PC-3 (cell line): Measurements from ENCODE around the gene CTXN2. TPM values are rescaled to one million over a fixed set of nuclear protein-coding genes. Genes with fewer than 3 reads are reported as not detected.

Experiments used
- ATAC-seq: fragments of 200-7000 bp; cut with Tn5 transposase; 2 replicates; pipeline ENCODE4 v1.9.1; 2020; ENCODE audit warnings: mild to moderate bottlenecking, moderate library complexity
- BruUV-seq: library from RNA; stranded (reverse); fragments of 400-500 nt; replicated peaks from 2 replicates; lab custom pipeline; 2021; lab: Mats Ljungman, UMichigan
- CTCF ChIA-PET: fragments of 300-600 bp; sonication (Branson Sonifier 250); formaldehyde crosslinking; loops from one replicate; lab custom pipeline; 2022; ENCODE audit warnings: antibody characterized with exemption; lab: Charles Lee
- POLR2A ChIA-PET: fragments of 300-600 bp; sonication (Branson Sonifier 250); formaldehyde crosslinking; loops from one replicate; lab custom pipeline; 2022; ENCODE audit warnings: antibody characterized with exemption; ENCODE audit not compliant: unreplicated experiment; lab: Charles Lee
- DNase-seq: peaks from one replicate; pipeline ENCODE4 v3.0.0-alpha.2; 2015
- H2AFZ ChIP-seq: fragments of 300-600 bp; sonication (generic); 2 replicates; pipeline ENCODE4 v1.6.0; 2016; ENCODE audit warnings: antibody characterized with exemption, low read length
- H3F3A ChIP-seq: fragments of 300-600 bp; sonication (generic); one replicate; pipeline ENCODE4 v1.6.0; 2017; ENCODE audit warnings: antibody characterized with exemption, low read length, control low read depth, mild to moderate bottlenecking; ENCODE audit not compliant: unreplicated experiment
- H3K27ac ChIP-seq: fragments of 300-600 bp; sonication (generic); 2 replicates; pipeline ENCODE4 v1.5.1; 2016; ENCODE audit warnings: mild to moderate bottlenecking, low read length
- H3K27me3 ChIP-seq: fragments of 300-600 bp; sonication (generic); 2 replicates; pipeline ENCODE4 v1.6.1; 2016; ENCODE audit warnings: low read length, mixed read lengths
- H3K36me3 ChIP-seq: fragments of 300-600 bp; sonication (generic); 2 replicates; pipeline ENCODE4 v1.6.1; 2016; ENCODE audit warnings: low read depth, mixed run types, low read length, mixed read lengths
- H3K4me1 ChIP-seq: fragments of 300-600 bp; sonication (generic); 2 replicates; pipeline ENCODE4 v1.5.1; 2016; ENCODE audit warnings: low read length; ENCODE audit not compliant: insufficient read depth
- H3K4me2 ChIP-seq: fragments of 300-600 bp; sonication (generic); 2 replicates; pipeline ENCODE4 v1.6.0; 2016; ENCODE audit warnings: low read length
- H3K4me3 ChIP-seq: fragments of 300-600 bp; sonication (generic); 2 replicates; pipeline ENCODE4 v1.5.1; 2016; ENCODE audit warnings: mild to moderate bottlenecking, low read length, mixed read lengths
- H3K79me2 ChIP-seq: fragments of 300-600 bp; sonication (generic); 2 replicates; pipeline ENCODE4 v1.6.1; 2017; ENCODE audit warnings: low read length, mixed read lengths
- H3K9ac ChIP-seq: fragments of 300-600 bp; sonication (generic); 2 replicates; pipeline ENCODE4 v1.6.0; 2016; ENCODE audit warnings: mild to moderate bottlenecking, low read length
- H3K9me2 ChIP-seq: fragments of 300-600 bp; sonication (generic); replicated peaks from 2 replicates; pipeline ENCODE4 v1.6.1; 2016; ENCODE audit warnings: mixed run types, low read length, mixed read lengths
- H3K9me3 ChIP-seq: fragments of 300-600 bp; sonication (generic); 2 replicates; pipeline ENCODE4 v1.6.1; 2016; ENCODE audit warnings: low read length, mixed read lengths
- H4K20me1 ChIP-seq: fragments of 300-600 bp; sonication (generic); 2 replicates; pipeline ENCODE4 v1.6.1; 2016; ENCODE audit warnings: low read length, mixed read lengths
- EZH2 ChIP-seq: fragments of 300-600 bp; sonication (generic); IDR thresholded peaks from one replicate; pipeline ENCODE4 v1.6.1; 2017; ENCODE audit warnings: antibody characterized with exemption, mild to moderate bottlenecking, low read length; ENCODE audit not compliant: unreplicated experiment
- EZH2phosphoT487 ChIP-seq: fragments of 300-600 bp; sonication (generic); IDR thresholded peaks from 2 replicates; pipeline ENCODE4 v1.6.1; 2018; ENCODE audit warnings: mild to moderate bottlenecking, antibody characterized with exemption, low read length, borderline replicate concordance
- intact Hi-C: fragments of 100-400 bp; cut with micrococcal nuclease; formaldehyde crosslinking; loops from 2 replicates; pipeline ENCODE4 v1.9.0; 2023
- total RNA-seq: library from RNA; depleted of rRNA; stranded (reverse); fragments of >200 nt; gene quantifications from 2 replicates; pipeline ENCODE4 v1.2.3, GENCODE V29; 2014
- TF ChIP-seq, protein P1 (sequence below): fragments of 300-600 bp; sonication (generic); conservative IDR thresholded peaks from 2 replicates; pipeline ENCODE4 v1.5.1; 2017; ENCODE audit warnings: antibody characterized with exemption, low read depth, mild to moderate bottlenecking, low read length

The CTXN2 gene
- total RNA-seq, 1 experiment from 2014 or later, result not detected

DNA sequence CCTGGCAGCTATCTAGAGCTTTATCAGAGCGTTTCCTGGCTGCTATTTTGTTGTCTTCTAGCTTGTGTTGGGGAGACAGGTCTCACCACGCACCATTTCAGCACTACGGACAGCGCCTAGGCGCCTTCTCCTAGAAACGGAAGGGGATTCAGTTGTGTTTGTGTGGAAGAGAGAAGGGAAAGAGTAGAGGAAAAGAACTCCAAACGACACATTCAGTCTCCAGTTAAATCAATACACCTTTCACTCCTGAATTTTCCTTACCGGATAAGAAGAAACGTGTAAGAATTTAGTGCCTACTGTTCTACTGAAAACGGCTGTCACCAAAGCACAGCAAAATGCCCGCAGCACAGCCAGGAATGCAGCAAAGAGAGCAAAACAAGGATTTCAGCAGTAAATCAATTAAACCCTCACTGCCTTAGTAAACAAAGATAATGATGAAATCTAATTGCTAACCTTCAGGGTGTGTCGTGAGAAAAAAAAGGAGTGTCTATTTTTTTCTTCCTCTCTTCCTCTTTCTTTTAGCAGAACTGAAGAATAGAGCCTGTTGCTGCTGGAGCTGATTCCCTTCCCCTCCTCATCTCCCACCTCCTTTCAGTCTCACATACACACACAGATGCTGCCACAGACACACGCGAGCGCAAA lies 412 bp upstream of the CTXN2 start:
- Histone ChIP-seq H3F3A (no peaks in the 10 kb centered on the region), H3K79me2 (no peaks in the 10 kb centered on the region), H3K36me3 (no peaks in the 10 kb centered on the region), H3K4me3 (no peak overlapping the region), H3K27ac (no peak overlapping the region), H3K9me3 (no peaks in the 10 kb centered on the region), H3K27me3 (peaks cover 6% of the 10 kb centered on the region; the same call in 1 of the 2 replicates), H3K4me1 (no peaks in the 10 kb centered on the region), H2AFZ (no peak overlapping the region), H3K4me2 (no peak overlapping the region), H3K9me2 (no peaks in the 10 kb centered on the region), H4K20me1 (no peaks in the 10 kb centered on the region), H3K9ac (no peak overlapping the region)
- TF ChIP-seq, protein P1, sequence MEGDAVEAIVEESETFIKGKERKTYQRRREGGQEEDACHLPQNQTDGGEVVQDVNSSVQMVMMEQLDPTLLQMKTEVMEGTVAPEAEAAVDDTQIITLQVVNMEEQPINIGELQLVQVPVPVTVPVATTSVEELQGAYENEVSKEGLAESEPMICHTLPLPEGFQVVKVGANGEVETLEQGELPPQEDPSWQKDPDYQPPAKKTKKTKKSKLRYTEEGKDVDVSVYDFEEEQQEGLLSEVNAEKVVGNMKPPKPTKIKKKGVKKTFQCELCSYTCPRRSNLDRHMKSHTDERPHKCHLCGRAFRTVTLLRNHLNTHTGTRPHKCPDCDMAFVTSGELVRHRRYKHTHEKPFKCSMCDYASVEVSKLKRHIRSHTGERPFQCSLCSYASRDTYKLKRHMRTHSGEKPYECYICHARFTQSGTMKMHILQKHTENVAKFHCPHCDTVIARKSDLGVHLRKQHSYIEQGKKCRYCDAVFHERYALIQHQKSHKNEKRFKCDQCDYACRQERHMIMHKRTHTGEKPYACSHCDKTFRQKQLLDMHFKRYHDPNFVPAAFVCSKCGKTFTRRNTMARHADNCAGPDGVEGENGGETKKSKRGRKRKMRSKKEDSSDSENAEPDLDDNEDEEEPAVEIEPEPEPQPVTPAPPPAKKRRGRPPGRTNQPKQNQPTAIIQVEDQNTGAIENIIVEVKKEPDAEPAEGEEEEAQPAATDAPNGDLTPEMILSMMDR, result no peak
- TF ChIP-seq EZH2 (no peak), EZH2phosphoT487 (no peak)
- DNase-seq, result peak; percentile 63
- CTCF ChIA-PET, result no interaction called here
- POLR2A ChIA-PET, result no interaction called here
- intact Hi-C loops, result no loop called here
- ATAC-seq, result no peak
- no TSS peak for BruUV-seq

- Histone ChIP-seq H3K4me2 (no peak overlapping the region), H2AFZ (no peak overlapping the region), H3K79me2 (no peaks in the 10 kb centered on the region), H3K9me2 (no peaks in the 10 kb centered on the region), H3K27ac (no peak overlapping the region), H4K20me1 (no peaks in the 10 kb centered on the region), H3K9me3 (no peaks in the 10 kb centered on the region), H3K4me3 (no peak overlapping the region), H3K9ac (no peak overlapping the region), H3F3A (no peaks in the 10 kb centered on the region), H3K4me1 (no peaks in the 10 kb centered on the region), H3K36me3 (no peaks in the 10 kb centered on the region), H3K27me3 (peaks cover 10% of the 10 kb centered on the region; the same call in 1 of the 2 replicates)
- POLR2A ChIA-PET, result no interaction called here
- TF ChIP-seq EZH2 (no peak), EZH2phosphoT487 (no peak)
- CTCF ChIA-PET, result no interaction called here
- ATAC-seq (no peak), DNase-seq (no peak)
- no TSS peak for BruUV-seq
- intact Hi-C loops, result no loop called here
These were observed 10.6 kb downstream of the CTXN2 start for GRCh38 chr15:48202068-48202467.

DNA sequence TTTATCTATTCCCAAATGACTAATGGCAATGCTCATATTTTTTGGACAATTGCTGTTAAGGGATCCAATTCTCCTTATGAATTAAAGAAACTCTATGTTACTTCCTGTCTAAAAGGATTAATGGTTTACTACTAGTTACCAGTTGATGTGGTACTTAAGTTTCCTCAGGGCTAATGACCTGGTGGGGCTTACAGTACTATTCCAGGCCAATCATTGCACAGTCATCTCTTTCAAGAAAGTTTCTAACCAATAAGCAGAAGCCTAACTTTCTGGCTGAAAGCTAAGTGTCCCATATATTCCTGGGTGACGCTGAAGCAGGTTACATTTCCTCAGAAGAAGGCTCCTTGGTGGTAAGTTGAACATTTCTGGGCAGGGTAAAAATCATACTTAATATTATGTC lies 14.5 kb downstream of the CTXN2 start, which contains the start of gene SLC12A1:
TSS of gene SLC12A1 (plus strand) at position 322 of the 400 bp plus-strand sequence. CDS start 1,418 bp downstream, outside the sequence.
- Histone ChIP-seq H3K27me3 (peaks cover 19% of the 10 kb centered on the region; the same call in 1 of the 2 replicates), H4K20me1 (no peaks in the 10 kb centered on the region), H3K4me1 (no peaks in the 10 kb centered on the region), H3K27ac (no peak within 1 kb of the TSS), H3K4me2 (no peak within 1 kb of the TSS), H3K9me3 (no peaks in the 10 kb centered on the region), H3K9ac (no peak within 1 kb of the TSS), H3K79me2 (no peaks in the 10 kb centered on the region), H2AFZ (no peak within 1 kb of the TSS), H3K9me2 (no peaks in the 10 kb centered on the region), H3K4me3 (no peak within 1 kb of the TSS), H3K36me3 (no peaks in the 10 kb centered on the region), H3F3A (no peaks in the 10 kb centered on the region)
- TF ChIP-seq, protein P1, result no peak
- TF ChIP-seq EZH2phosphoT487 (no peak), EZH2 (no peak)
- ChIA-PET CTCF (no interaction called here), POLR2A (interaction anchor here (0.6 kb wide), 1 partner anchor 8 kb away, joined by 4 read pairs; no protein-coding TSS in a partner anchor)
- no peak for ATAC-seq
- DNase-seq, result no peak
- BruUV-seq, result no TSS peak
- intact Hi-C loops, result no loop called here
